ENCODE measurements around the gene VPS13A.
"Not testable (repeated sequence)": the region's sequence is repeated elsewhere in the genome, so short reads cannot be mapped to it uniquely, and the experiment has no call there.

VPS13A gene

DNA sequence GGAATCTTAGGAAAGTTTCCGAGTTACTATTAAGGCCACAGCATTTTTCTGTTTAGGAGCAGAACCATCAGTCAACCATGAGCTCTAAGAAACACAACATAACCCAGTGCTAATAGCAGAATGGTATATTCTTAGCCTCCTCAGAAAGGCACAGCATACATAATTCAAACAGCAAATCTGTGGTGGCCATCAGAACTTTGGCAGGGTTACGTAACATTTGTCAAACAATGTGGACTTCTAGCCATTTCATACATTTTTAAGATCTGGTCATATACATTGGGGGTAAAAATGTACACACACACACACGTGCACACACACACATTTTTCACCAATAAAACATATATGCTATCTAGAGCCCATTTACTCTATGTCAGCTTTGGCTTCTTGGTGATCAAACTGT, 245.6 kb downstream of the VPS13A start:
- no peak for DNase-seq (ENCODE audit: low spot score)
- no peak for FAIRE-seq

GRCh38 chr9:77423841-77424240, 246.5 kb downstream of the VPS13A start:
- FAIRE-seq (no peak), DNase-seq (ENCODE audit: low spot score) (no peak)

DNA sequence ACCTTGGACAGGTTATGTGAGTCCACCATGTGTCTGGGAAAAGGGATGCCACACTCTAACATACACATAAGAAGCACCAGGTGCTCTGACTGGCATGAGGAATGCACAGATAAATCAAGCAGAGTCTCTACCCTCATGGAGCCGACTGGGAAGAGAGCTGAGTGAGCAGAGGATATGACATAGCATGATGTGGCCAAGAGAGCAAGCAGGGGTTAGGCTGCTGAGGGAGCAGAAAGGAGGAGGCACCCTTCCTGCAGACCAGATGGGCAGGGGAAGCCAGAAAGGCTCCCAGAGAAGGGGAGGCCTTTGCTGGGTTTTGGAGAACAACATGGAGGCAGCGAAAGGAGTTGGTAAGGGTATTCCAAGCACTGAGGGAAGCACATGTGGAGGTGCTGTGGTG, 247.7 kb downstream of the VPS13A start:
- FAIRE-seq (no peak), DNase-seq (ENCODE audit: low spot score) (no peak)

GRCh38 chr9:77426712-77427111, 249.4 kb downstream of the VPS13A start:
- no peak for DNase-seq (ENCODE audit: low spot score)
- FAIRE-seq: no peak

GRCh38 chr9:77427256-77427927, 250.1 kb downstream of the VPS13A start:
- DNase-seq (ENCODE audit: low spot score) (no peak), FAIRE-seq (no peak)

DNA sequence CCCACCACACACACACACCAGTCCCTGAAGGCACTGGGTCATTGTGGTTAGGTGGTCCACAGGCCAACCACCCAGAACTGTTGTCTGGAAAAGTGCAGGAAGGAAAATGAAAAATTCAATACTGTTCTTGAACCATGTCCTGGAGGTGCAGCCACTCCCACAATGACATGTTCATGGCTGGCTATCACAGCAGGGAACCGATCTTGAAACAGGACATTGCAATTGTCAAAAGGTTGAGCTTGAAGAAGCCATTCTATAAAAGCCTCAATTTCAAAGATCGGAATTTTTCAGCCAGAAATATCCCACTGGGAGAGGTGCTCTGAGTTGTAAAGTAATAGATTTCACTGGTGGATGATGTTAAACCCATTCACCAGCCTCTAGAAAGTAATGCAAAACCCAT, 252.6 kb downstream of the VPS13A start:
- FAIRE-seq (no peak), DNase-seq (ENCODE audit: low spot score) (no peak)

DNA sequence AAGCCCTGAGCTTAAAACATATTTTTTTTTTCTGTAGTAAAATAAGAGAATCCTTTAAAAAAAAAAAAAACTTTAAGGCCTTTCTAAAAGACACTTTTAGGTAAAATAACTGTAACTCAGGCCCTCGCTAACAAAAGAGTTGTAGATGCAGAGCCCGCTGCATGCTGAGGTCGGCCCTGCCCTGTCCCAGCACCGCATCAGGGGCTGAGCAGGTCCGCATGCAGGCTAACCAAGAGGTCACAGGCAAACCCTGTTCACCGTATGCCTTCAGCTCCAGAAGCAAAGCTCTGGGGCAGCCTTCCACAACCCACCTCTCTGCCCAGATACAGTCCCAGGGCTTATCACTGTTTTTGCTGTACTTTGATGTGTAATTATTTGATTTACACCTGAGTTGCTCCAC, 254.7 kb downstream of the VPS13A start:
- no peak for DNase-seq (ENCODE audit: low spot score)
- FAIRE-seq: no peak

DNA sequence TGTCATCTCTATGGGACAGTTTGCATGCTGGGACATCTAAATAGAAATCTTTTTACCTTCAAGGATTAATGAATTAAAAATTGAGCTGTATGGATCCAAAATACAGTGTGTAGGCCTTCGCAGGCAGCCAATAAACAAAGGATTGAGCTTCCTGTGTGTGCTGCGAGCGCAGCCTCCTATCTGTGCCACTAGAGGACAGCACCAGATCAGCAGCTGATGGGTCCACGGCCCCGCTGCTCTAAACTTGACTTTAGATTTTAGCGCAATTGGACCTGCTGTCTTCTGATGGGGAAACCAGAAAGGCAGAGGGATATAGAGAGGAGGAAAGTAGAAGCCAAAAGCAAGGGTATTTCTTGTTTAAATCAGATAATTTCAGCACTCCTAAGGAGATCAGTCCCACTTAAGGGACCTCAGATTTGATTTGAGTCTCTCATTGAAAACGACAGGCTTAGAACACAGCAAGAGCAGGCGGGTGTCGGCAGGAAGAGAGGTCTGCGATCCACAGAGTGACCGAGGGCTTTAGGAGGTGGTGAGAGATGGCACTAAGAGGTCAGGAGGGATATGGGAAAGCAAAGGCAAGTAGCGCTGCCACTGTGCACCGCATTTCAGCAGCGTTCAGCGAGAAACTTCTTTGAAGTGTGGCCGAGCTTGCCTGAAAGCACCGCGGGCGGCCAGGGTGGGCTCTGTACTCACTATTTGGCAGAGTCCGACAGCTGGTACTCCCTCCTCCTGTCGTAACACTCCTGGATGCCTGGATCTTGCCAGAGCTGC, 256.5 kb downstream of the VPS13A start:
- FAIRE-seq: no peak
- peak; percentile 80 for DNase-seq (ENCODE audit: low spot score)

- FAIRE-seq (no peak), DNase-seq (ENCODE audit: low spot score) (no peak)
These were observed 257.9 kb downstream of the VPS13A start for GRCh38 chr9:77435277-77435676.

DNA sequence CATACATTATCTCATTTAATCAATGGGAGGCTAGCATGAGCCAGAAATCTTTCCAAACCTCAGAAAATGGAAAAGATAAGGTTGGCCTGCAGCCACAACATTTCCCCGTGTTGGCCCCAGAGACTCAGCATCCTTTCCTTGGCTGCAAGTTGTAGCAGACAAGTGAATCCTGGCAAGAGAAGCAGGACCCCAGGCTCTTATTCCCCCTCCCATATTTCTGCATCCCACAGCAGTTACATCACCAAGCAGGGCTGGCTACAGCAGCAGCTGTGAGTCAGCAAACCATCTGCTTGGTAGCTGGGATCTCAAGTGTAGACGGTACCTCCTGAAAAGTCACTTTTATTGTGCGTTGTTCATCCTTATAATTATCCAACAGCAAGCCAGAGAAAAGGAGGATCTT, 258.4 kb downstream of the VPS13A start:
- DNase-seq (ENCODE audit: low spot score): no peak
- no peak for FAIRE-seq

GRCh38 chr9:77438653-77439052, 261.3 kb downstream of the VPS13A start:
- DNase-seq (ENCODE audit: low spot score) (no peak), FAIRE-seq (no peak)

DNA sequence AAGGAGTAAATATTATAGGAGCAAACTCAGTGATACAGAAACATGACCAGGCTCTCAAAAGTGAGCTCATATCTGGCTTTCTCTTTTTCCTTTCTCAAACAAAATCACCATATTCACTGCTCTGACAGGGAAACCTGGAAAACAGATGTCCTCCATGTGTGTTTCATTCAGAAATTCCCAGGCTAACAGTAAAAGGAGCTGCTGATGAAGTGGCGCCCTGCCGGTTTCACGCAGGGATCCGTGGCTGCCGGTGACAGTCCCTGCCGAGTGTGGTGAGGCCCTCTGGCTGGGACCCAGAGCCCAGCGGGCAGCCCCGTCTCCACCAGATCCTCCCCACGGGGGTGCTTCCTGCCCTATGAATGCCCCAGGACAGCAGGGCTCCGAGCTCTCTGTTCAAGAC, 262.7 kb downstream of the VPS13A start:
- FAIRE-seq (no peak), DNase-seq (ENCODE audit: low spot score) (no peak)

DNA sequence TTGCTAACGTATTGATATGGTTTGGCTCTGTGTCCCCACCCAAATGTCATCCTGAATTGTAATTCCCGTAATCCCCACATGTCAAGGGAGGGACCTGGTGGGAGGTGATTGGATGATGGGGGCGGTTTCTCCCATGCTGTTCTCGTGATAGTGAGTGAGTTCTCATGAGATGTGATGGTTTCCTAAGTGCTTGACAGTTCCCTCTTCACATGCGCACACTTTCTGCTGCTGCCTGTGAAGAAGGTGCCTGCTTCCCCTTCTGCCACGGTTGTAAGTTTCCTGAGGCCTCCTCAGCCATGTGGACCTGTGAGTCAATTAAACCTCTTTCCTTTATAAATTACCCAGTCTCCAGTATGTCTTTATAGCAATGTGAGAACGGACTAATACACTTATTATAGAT, 263.8 kb downstream of the VPS13A start:
- not testable (repeated sequence) for FAIRE-seq; DNase-seq (ENCODE audit: low spot score)

- FAIRE-seq: no peak
- DNase-seq (ENCODE audit: low spot score): no peak
These were observed 265.1 kb downstream of the VPS13A start for GRCh38 chr9:77442436-77442835.

GRCh38 chr9:77447646-77448045, 270.3 kb downstream of the VPS13A start:
- DNase-seq (ENCODE audit: low spot score) (no peak), FAIRE-seq (no peak)

DNA sequence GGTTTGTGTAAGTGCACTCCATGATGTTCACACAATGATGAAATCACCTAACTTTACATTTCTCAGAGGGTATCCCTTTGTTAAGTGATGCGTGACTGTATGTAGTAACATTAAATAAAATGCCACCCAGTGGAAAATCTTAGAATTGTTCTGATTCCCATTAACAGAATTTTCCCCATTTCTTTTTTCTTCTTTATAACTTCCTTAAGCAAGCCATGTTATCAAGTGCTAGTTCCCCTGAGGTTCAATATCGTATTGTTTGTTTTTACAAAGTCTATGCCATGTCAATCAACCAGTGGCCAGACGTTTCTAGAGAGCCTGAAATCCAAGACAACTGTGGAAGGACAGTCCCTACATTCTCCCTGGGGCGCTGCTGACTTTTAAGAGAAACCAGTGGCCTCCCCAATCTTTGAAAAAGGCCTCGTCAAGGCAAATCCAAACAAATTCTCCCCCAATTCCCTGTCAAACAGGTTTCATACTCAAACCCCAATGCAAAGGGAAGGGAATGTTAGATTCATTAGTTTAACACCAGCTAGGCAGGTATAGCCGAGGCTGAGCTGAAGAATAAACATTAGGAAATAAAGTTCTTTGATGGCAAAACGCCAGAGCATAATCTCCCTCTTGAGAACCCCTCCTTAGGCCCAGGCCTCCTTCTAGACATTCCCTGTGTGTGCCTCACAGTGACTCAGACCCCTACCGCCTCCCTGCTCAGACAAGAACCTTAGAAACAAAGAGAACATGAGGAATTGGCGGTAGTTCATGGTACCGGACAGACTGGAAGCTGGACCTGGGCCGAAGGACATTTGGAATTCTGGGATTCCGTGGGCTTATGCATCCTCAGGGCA, 272.1 kb downstream of the VPS13A start:
- FAIRE-seq (no peak), DNase-seq (ENCODE audit: low spot score) (peak; percentile 44)

- DNase-seq (ENCODE audit: low spot score): no peak
- no peak for FAIRE-seq
These were observed 272.7 kb downstream of the VPS13A start for GRCh38 chr9:77450085-77450475.

GRCh38 chr9:77451507-77451906, 274.2 kb downstream of the VPS13A start:
- DNase-seq (ENCODE audit: low spot score) (no peak), FAIRE-seq (no peak)

DNA sequence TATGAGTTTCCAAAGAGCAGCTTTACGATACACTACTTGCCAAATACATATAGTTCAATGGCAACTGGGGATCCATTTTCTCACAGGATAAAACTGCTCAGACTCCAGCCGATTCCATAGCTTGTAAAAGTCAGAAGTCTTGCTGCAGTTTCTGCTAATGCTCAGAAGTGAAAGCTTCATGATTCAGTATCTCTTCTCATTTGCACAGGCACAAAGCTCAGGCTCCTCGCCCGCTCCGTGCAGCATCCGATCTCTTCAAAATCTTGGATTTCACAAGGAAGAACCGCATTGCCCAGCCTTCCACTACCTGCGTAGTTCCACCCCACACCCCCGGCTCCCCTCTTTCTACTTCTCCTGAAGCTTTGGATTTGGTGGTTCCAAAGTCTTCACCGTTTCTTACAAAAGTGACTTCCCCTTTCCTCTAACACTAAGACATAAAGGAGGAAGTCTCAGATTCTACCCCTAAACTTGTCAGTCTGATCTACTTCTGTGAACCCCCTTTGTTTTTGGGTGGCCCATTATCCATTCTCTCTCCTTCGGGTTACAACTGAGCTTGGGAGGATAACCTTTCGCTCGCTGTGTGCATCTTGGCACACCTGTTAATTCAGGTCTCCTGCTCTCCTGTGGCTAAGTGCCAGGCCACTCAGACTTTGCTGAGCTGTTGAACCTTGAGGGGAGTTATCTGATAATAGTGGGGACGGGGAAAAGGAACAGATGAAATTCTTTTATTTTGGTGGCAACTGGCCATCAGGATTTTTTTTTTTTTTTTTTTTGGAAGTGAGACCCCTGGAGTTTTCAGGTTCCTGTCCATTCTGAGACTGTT, 276.7 kb downstream of the VPS13A start:
- FAIRE-seq (no peak), DNase-seq (ENCODE audit: low spot score) (no peak)

- DNase-seq (ENCODE audit: low spot score): no peak
- FAIRE-seq: no peak
These were observed 277.3 kb downstream of the VPS13A start for GRCh38 chr9:77454663-77455062.

GRCh38 chr9:77455312-77455927, 278.1 kb downstream of the VPS13A start:
- no peak for FAIRE-seq
- peak; percentile 44 for DNase-seq (ENCODE audit: low spot score)
